ENCODE measurements around the gene RMRP. TPM values are rescaled to one million over a fixed set of nuclear protein-coding genes. Genes with fewer than 3 reads are reported as not detected.
A peak's percentile ranks its signal among the peaks of the same experiment; 100 is the strongest.

RMRP gene
- total RNA-seq, 2 donors from 2014 or later: 5,785 to 10,768 TPM

GRCh38 chr9:35664531-35665470 is 7.0 kb upstream of the RMRP start, which contains the start of gene ARHGEF39:
Gene ARHGEF39 (minus strand): TSS chr9:35665195. CDS start chr9:35665169, 26 bp downstream.
- no peaks in the 10 kb centered on the region for H3K27me3 Mint-ChIP-seq
- H3K9me3 Mint-ChIP-seq: no peaks in the 10 kb centered on the region
- H3K4me1 Mint-ChIP-seq: peaks cover 42% of the 10 kb centered on the region
- peak within 1 kb of the TSS; percentile 73 for H3K27ac Mint-ChIP-seq
- peak within 1 kb of the TSS; percentile 98 for H3K4me3 Mint-ChIP-seq
- peak; percentile 89 for ATAC-seq (replicated peaks)
- H3K36me3 Mint-ChIP-seq (ENCODE audit: low read depth): peaks cover 32% of the 10 kb centered on the region

GRCh38 chr9:35662437-35662836 is 4.6 kb upstream of the RMRP start:
- Mint-ChIP-seq H3K36me3 (ENCODE audit: low read depth) (peaks cover 55% of the 10 kb centered on the region), H3K9me3 (no peaks in the 10 kb centered on the region), H3K4me1 (peaks cover 58% of the 10 kb centered on the region), H3K27me3 (no peaks in the 10 kb centered on the region), H3K27ac (peak overlapping the region; percentile 82), H3K4me3 (peak overlapping the region; percentile 98)
- ATAC-seq (replicated peaks): no peak

GRCh38 chr9:35661756-35662350 is 4.0 kb upstream of the RMRP start:
- H3K36me3 Mint-ChIP-seq (ENCODE audit: low read depth): peaks cover 61% of the 10 kb centered on the region
- no peaks in the 10 kb centered on the region for H3K9me3 Mint-ChIP-seq
- peak overlapping the region; percentile 82 for H3K27ac Mint-ChIP-seq
- no peaks in the 10 kb centered on the region for H3K27me3 Mint-ChIP-seq
- no peak for ATAC-seq (replicated peaks)
- peak overlapping the region; percentile 98 for H3K4me3 Mint-ChIP-seq
- peaks cover 64% of the 10 kb centered on the region for H3K4me1 Mint-ChIP-seq

GRCh38 chr9:35660966-35661415 is 3.2 kb upstream of the RMRP start:
- H3K27ac Mint-ChIP-seq: peak overlapping the region; percentile 70
- peaks cover 62% of the 10 kb centered on the region for H3K36me3 Mint-ChIP-seq (ENCODE audit: low read depth)
- no peak for ATAC-seq (replicated peaks)
- peak overlapping the region; percentile 98 for H3K4me3 Mint-ChIP-seq
- H3K9me3 Mint-ChIP-seq: no peaks in the 10 kb centered on the region
- H3K4me1 Mint-ChIP-seq: peaks cover 67% of the 10 kb centered on the region
- no peaks in the 10 kb centered on the region for H3K27me3 Mint-ChIP-seq

GRCh38 chr9:35659340-35659739 is 1.5 kb upstream of the RMRP start:
- Mint-ChIP-seq H3K27ac (peak overlapping the region; percentile 99), H3K4me3 (peak overlapping the region; percentile 98), H3K27me3 (no peaks in the 10 kb centered on the region), H3K4me1 (peaks cover 66% of the 10 kb centered on the region), H3K9me3 (no peaks in the 10 kb centered on the region), H3K36me3 (ENCODE audit: low read depth) (peaks cover 62% of the 10 kb centered on the region)
- no peak for ATAC-seq (replicated peaks)

GRCh38 chr9:35658968-35659220 is 1.1 kb upstream of the RMRP start:
- Mint-ChIP-seq H3K4me1 (peaks cover 64% of the 10 kb centered on the region), H3K27me3 (no peaks in the 10 kb centered on the region), H3K4me3 (peak overlapping the region; percentile 98), H3K27ac (peak overlapping the region; percentile 99), H3K9me3 (no peaks in the 10 kb centered on the region), H3K36me3 (ENCODE audit: low read depth) (peaks cover 62% of the 10 kb centered on the region)
- ATAC-seq (replicated peaks): no peak

GRCh38 chr9:35658137-35658967 is 533 bp upstream of the RMRP start, which contains the start of gene CCDC107:
Gene CCDC107 (plus strand): TSS chr9:35658292. CDS start chr9:35658380, 88 bp downstream.
- Mint-ChIP-seq H3K4me3 (peak within 1 kb of the TSS; percentile 98), H3K27me3 (no peaks in the 10 kb centered on the region), H3K9me3 (no peaks in the 10 kb centered on the region), H3K36me3 (ENCODE audit: low read depth) (peaks cover 62% of the 10 kb centered on the region), H3K4me1 (peaks cover 58% of the 10 kb centered on the region), H3K27ac (peak within 1 kb of the TSS; percentile 99)
- peak; percentile 57 for ATAC-seq (replicated peaks)

- Mint-ChIP-seq H3K4me1 (peaks cover 46% of the 10 kb centered on the region), H3K4me3 (peak overlapping the region; percentile 98), H3K27me3 (no peaks in the 10 kb centered on the region), H3K36me3 (ENCODE audit: low read depth) (peaks cover 52% of the 10 kb centered on the region), H3K9me3 (no peaks in the 10 kb centered on the region), H3K27ac (peak overlapping the region; percentile 99)
- ATAC-seq (replicated peaks): no peak
Observed at GRCh38 chr9:35656831-35657545, 831 bp downstream of the RMRP start.

GRCh38 chr9:35656348-35656747 is 1.5 kb downstream of the RMRP start:
- Mint-ChIP-seq H3K4me3 (peak overlapping the region; percentile 98), H3K4me1 (peaks cover 44% of the 10 kb centered on the region), H3K9me3 (no peaks in the 10 kb centered on the region), H3K27ac (peak overlapping the region; percentile 99), H3K27me3 (no peaks in the 10 kb centered on the region), H3K36me3 (ENCODE audit: low read depth) (peaks cover 45% of the 10 kb centered on the region)
- ATAC-seq (replicated peaks): no peak

- Mint-ChIP-seq H3K27ac (peak overlapping the region; percentile 66), H3K4me3 (no peak overlapping the region), H3K36me3 (ENCODE audit: low read depth) (peaks cover 38% of the 10 kb centered on the region), H3K9me3 (no peaks in the 10 kb centered on the region), H3K27me3 (no peaks in the 10 kb centered on the region), H3K4me1 (peaks cover 34% of the 10 kb centered on the region)
- no peak for ATAC-seq (replicated peaks)
Observed at GRCh38 chr9:35653611-35654010, 4.2 kb downstream of the RMRP start.

- ATAC-seq (replicated peaks): no peak
- H3K4me1 Mint-ChIP-seq: peaks cover 39% of the 10 kb centered on the region
- no peaks in the 10 kb centered on the region for H3K9me3 Mint-ChIP-seq
- H3K4me3 Mint-ChIP-seq: no peak overlapping the region
- no peaks in the 10 kb centered on the region for H3K27me3 Mint-ChIP-seq
- peaks cover 38% of the 10 kb centered on the region for H3K36me3 Mint-ChIP-seq (ENCODE audit: low read depth)
- no peak overlapping the region for H3K27ac Mint-ChIP-seq
Observed at GRCh38 chr9:35652829-35653209, 5.0 kb downstream of the RMRP start.

GRCh38 chr9:35651956-35652828 is 5.6 kb downstream of the RMRP start:
- Mint-ChIP-seq H3K4me1 (peaks cover 39% of the 10 kb centered on the region), H3K9me3 (no peaks in the 10 kb centered on the region), H3K36me3 (ENCODE audit: low read depth) (peaks cover 33% of the 10 kb centered on the region), H3K27me3 (no peaks in the 10 kb centered on the region), H3K27ac (peak overlapping the region; percentile 94), H3K4me3 (peak overlapping the region; percentile 90)
- peak; percentile 36 for ATAC-seq (replicated peaks)

Measured in activated T-helper 17 cell treated with anti-CD3 and anti-CD28 coated beads, Interleukin-2, amount 50 U/mL, for 72 hours (primary cell).